ENCODE data around the gene COQ5.

COQ5 gene

DNA sequence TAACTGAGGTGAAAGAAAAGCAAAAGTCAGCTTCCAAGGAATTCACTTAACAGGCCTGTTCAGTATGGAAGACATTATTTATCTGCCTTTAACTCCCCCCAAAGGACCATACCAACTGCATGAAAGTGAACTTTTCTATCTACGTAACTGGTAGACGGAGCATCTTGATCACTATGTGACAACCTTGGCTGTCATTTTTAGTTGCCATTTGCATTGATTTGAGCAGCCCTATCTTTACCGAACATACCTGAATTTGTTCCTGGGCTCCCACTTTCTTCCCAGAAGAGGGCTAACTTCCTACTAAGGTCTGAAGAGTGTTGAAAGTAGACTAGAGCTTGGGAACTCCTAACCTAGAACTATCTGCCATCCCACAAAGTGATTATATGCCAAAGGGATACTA is 68.8 kb downstream of the COQ5 start:
- DNase-seq (ENCODE audit: low spot score): no peak
- TF ChIP-seq, protein P1, sequence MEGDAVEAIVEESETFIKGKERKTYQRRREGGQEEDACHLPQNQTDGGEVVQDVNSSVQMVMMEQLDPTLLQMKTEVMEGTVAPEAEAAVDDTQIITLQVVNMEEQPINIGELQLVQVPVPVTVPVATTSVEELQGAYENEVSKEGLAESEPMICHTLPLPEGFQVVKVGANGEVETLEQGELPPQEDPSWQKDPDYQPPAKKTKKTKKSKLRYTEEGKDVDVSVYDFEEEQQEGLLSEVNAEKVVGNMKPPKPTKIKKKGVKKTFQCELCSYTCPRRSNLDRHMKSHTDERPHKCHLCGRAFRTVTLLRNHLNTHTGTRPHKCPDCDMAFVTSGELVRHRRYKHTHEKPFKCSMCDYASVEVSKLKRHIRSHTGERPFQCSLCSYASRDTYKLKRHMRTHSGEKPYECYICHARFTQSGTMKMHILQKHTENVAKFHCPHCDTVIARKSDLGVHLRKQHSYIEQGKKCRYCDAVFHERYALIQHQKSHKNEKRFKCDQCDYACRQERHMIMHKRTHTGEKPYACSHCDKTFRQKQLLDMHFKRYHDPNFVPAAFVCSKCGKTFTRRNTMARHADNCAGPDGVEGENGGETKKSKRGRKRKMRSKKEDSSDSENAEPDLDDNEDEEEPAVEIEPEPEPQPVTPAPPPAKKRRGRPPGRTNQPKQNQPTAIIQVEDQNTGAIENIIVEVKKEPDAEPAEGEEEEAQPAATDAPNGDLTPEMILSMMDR (IDR thresholded peaks at IDR 0.05; ENCODE audit: extremely low read depth, insufficient read depth, missing control alignments): no peak
- in situ Hi-C loops (cut with MboI; ENCODE audit: low pct_unique_long_range_greater_than_20kb, low sequenced_read_pairs, unreplicated experiment): no loop called here

DNA sequence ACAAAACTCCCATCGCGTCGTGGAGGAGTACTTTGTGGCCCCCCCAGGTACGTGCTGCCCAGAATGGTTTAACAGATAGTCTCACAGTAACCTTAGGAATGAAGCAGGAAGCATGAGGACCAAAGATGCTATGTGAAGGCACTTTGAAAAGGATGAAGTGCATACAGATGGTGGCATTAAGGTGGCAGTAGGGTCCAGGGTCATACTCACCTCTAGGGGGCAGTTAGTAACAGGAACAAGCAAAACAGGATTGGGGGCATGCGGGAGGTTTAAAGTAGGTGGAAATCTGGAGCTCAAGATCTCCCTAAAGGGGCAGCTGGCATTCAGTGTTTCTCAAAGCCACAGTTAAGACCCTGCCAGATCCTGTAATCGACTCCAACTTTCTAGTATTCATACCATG is 71.8 kb downstream of the COQ5 start:
- TF ChIP-seq, protein P1 (IDR thresholded peaks at IDR 0.05; ENCODE audit: extremely low read depth, insufficient read depth, missing control alignments): peak; percentile 45
- DNase-seq (ENCODE audit: low spot score): no peak
- in situ Hi-C loops (cut with MboI; ENCODE audit: low pct_unique_long_range_greater_than_20kb, low sequenced_read_pairs, unreplicated experiment): no loop called here

DNA sequence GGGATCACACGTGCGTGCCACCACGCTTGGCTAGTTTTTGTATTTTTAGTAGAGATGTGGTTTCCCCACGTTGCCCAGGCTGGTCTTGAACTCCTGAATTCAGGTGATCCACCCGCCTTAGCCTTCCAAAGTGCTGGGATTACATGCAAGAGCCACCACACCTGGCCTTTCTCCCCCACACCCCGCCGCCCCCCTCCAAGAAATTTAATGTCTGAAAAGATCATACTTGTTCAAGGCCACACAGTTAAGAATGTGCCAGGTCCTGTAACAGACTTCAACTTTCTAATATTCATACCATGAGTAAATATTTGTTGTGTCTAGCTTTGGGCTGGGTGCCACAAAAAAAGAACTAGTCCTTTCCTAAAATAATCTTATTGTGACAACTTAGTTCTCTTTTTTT is 73.7 kb downstream of the COQ5 start:
- in situ Hi-C loops (cut with MboI; ENCODE audit: low pct_unique_long_range_greater_than_20kb, low sequenced_read_pairs, unreplicated experiment): no loop called here
- TF ChIP-seq, protein P1 (IDR thresholded peaks at IDR 0.05; ENCODE audit: extremely low read depth, insufficient read depth, missing control alignments): no peak
- DNase-seq (ENCODE audit: low spot score): no peak

DNA sequence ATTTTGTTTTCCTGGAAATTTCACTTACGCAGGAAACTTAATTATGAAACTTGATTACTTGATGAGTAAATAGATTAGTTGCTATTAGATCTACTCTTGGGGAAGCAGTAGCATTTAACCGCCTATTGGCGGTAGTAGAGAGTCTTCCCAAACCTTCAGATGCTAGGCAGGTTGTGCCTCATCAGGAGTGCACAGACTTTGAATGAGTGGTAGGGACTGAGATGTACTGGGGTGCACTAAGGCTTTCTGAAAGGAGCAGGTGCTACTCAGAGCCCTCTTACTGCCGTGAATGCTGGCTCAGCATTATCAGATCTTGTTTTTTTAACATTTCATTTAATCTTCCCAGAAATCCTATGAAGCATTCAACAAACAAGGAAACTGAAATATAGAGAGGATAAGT is 75.0 kb downstream of the COQ5 start:
- in situ Hi-C loops (cut with MboI; ENCODE audit: low pct_unique_long_range_greater_than_20kb, low sequenced_read_pairs, unreplicated experiment): no loop called here
- peak; percentile 56 for DNase-seq (ENCODE audit: low spot score)
- TF ChIP-seq, protein P1 (IDR thresholded peaks at IDR 0.05; ENCODE audit: extremely low read depth, insufficient read depth, missing control alignments): peak; percentile 65
